Erythroblast (primary cell): Measurements from ENCODE around the gene HOXB4.

Source experiments
- GATA1 ChIP-seq: IDR thresholded peaks from 2 replicates; pipeline ENCODE4 v1.6.1; 2011; ENCODE audit warnings: low read depth, mild to moderate bottlenecking, control low read depth, low read length, moderate library complexity
- POLR2A ChIP-seq: IDR thresholded peaks from 2 replicates; pipeline ENCODE4 v1.6.1; 2011; ENCODE audit warnings: mild to moderate bottlenecking, low read length

DNA sequence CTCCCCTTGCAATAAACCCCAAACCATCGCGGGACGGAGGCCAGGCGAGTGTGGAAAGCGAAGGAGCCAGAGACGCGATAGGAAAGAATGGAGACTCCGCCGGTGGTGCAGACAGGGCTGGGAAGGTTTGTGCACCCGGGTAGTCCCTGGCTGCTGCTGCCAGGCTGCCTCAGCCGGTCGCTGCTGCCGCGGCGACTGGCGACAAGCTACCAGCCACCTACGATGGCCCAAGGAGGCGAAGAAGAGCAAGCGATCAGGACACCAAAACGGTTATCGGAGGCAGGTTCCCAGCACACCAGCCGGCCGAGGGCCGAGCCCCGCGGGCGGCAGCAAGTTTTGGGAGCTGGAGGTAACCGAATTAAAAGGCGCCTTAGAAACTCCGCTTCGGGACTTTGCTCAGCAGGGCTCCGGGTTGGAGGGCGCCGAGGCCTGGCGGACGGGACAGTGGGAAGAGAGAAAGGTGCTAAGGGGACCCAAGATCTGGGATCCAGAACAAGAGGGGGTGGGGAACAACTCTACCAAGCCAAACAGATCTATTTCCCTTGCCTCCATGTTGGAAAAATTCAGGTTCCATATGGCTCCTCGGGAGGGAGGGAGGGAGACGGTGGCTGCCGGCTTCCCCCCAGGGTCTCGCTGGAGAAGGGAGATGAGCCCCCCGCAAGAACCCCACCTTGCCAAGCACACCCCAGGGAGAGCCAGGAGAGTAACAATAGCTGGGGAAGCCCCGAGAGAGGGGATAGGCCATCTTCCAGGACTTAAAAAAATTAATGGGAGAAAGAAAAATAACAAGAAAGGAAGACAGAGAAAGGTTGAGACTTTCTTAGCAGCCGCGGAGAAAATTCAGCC is 23.5 kb downstream of the HOXB4 start:
- TF ChIP-seq POLR2A: no peak
- TF ChIP-seq GATA1: no peak
